PC-3 (cell line): ENCODE results near the gene SRPK3.

Experiments
- EZH2 ChIP-seq: fragments of 300-600 bp; sonication (generic); IDR thresholded peaks from one replicate; pipeline ENCODE4 v1.6.1; 2017; ENCODE audit warnings: antibody characterized with exemption, mild to moderate bottlenecking, low read length; ENCODE audit not compliant: unreplicated experiment
- EZH2phosphoT487 ChIP-seq: fragments of 300-600 bp; sonication (generic); IDR thresholded peaks from 2 replicates; pipeline ENCODE4 v1.6.1; 2018; ENCODE audit warnings: mild to moderate bottlenecking, antibody characterized with exemption, low read length, borderline replicate concordance
- TF ChIP-seq, protein P1 (sequence below): fragments of 300-600 bp; sonication (generic); conservative IDR thresholded peaks from 2 replicates; pipeline ENCODE4 v1.5.1; 2017; ENCODE audit warnings: antibody characterized with exemption, low read depth, mild to moderate bottlenecking, low read length

DNA sequence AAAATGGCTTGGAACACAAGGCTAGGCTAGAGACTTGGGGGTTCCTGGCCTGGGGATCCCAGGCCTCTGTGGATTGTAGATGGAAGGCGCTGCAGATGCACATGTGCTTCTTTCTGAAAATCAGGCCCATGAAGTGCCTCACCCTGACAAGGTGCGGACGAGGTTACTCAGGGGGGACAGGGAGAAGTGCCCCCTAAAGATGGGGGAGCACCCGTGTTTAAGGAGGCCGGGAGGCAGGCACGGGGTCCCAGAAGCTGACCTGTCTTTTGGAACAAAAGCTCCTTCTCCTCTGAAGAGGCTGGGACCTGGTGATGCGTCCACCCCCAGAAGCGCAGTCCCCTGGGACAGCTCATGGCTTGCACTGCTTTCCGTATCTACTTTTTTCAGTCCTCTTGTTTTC lies 47.1 kb downstream of the SRPK3 start:
- TF ChIP-seq, protein P1, sequence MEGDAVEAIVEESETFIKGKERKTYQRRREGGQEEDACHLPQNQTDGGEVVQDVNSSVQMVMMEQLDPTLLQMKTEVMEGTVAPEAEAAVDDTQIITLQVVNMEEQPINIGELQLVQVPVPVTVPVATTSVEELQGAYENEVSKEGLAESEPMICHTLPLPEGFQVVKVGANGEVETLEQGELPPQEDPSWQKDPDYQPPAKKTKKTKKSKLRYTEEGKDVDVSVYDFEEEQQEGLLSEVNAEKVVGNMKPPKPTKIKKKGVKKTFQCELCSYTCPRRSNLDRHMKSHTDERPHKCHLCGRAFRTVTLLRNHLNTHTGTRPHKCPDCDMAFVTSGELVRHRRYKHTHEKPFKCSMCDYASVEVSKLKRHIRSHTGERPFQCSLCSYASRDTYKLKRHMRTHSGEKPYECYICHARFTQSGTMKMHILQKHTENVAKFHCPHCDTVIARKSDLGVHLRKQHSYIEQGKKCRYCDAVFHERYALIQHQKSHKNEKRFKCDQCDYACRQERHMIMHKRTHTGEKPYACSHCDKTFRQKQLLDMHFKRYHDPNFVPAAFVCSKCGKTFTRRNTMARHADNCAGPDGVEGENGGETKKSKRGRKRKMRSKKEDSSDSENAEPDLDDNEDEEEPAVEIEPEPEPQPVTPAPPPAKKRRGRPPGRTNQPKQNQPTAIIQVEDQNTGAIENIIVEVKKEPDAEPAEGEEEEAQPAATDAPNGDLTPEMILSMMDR: no peak
- no peak for TF ChIP-seq EZH2phosphoT487
- TF ChIP-seq EZH2: no peak
